HepG2 (cell line): ENCODE results near the gene LRR1. TPM values are rescaled to one million over a fixed set of nuclear protein-coding genes. Genes with fewer than 3 reads are reported as not detected.

Experiments
- AKAP8 ChIP-seq: sonication (generic); formaldehyde crosslinking; IDR thresholded peaks from 2 replicates; pipeline ENCODE4 v1.5.1; 2020; ENCODE audit warnings: mild to moderate bottlenecking, missing genetic modification reagents
- CHD4 ChIP-seq: fragments of 200-600 bp; sonication (generic); IDR thresholded peaks from 2 replicates; pipeline ENCODE4 v1.7.0; 2017; ENCODE audit warnings: mild to moderate bottlenecking, low read length, borderline replicate concordance
- HHEX ChIP-seq: IDR thresholded peaks from 2 replicates; pipeline ENCODE4 v1.6.1; 2016; ENCODE audit warnings: control low read depth
- KDM6A ChIP-seq: IDR thresholded peaks from 2 replicates; pipeline ENCODE4 v1.6.1; 2016; ENCODE audit warnings: low read depth
- KLF11 ChIP-seq: IDR thresholded peaks from 2 replicates; pipeline ENCODE4 v1.6.1; 2016; ENCODE audit warnings: missing compliant biosample characterization
- KLF15 ChIP-seq: sonication (generic); formaldehyde crosslinking; IDR thresholded peaks from 2 replicates; pipeline ENCODE4 v1.8.1; 2023; ENCODE audit warnings: borderline replicate concordance, mild to moderate bottlenecking, inconsistent platforms, missing genetic modification reagents, mixed read lengths
- KMT2A ChIP-seq: sonication (generic); formaldehyde crosslinking; IDR thresholded peaks from 2 replicates; pipeline ENCODE4 v1.4.0; 2020; ENCODE audit warnings: missing genetic modification reagents
- MAX ChIP-seq: IDR thresholded peaks from 2 replicates; pipeline ENCODE4 v1.6.1; 2012; ENCODE audit warnings: inconsistent platforms
- MNT ChIP-seq: fragments of 450-650 bp; IDR thresholded peaks from 2 replicates; pipeline ENCODE4 v1.6.1; 2016
- PAXIP1 ChIP-seq: sonication (generic); formaldehyde crosslinking; conservative IDR thresholded peaks from 2 replicates; pipeline ENCODE4 v1.4.0; 2020; ENCODE audit warnings: mild to moderate bottlenecking, missing genetic modification reagents, moderate library complexity
- STAG1 ChIP-seq: sonication (generic); formaldehyde crosslinking; IDR thresholded peaks from 2 replicates; pipeline ENCODE4 v1.4.0; 2020; ENCODE audit warnings: missing genetic modification reagents
- TAF15 ChIP-seq: fragments of 200-400 bp; formaldehyde crosslinking; IDR thresholded peaks from one replicate; pipeline ENCODE4 v1.6.1; 2018; ENCODE audit warnings: mild to moderate bottlenecking, low read depth, low read length; ENCODE audit not compliant: poor library complexity, severe bottlenecking
- TOE1 ChIP-seq: sonication (generic); formaldehyde crosslinking; IDR thresholded peaks from 2 replicates; pipeline ENCODE4 v1.4.0; 2020; ENCODE audit warnings: mild to moderate bottlenecking, missing genetic modification reagents
- ZBTB8A ChIP-seq: sonication (generic); formaldehyde crosslinking; IDR thresholded peaks from 2 replicates; pipeline ENCODE4 v1.4.0; 2020; ENCODE audit warnings: mild to moderate bottlenecking, low read depth, missing genetic modification reagents, borderline replicate concordance
- ZKSCAN1 ChIP-seq: fragments of 150-350 bp; IDR thresholded peaks from 2 replicates; pipeline ENCODE4 v1.6.1; 2014; ENCODE audit warnings: low read length
- ZNF17 ChIP-seq: sonication (generic); formaldehyde crosslinking; IDR thresholded peaks from 2 replicates; pipeline ENCODE4 v1.5.0; 2020; ENCODE audit warnings: mild to moderate bottlenecking, missing genetic modification reagents
- ZNF20 ChIP-seq: sonication (generic); formaldehyde crosslinking; IDR thresholded peaks from 2 replicates; pipeline ENCODE4 v1.4.0; 2020; ENCODE audit warnings: mild to moderate bottlenecking, moderate library complexity, missing genetic modification reagents
- ZNF333 ChIP-seq: sonication (generic); formaldehyde crosslinking; IDR thresholded peaks from 2 replicates; pipeline ENCODE4 v1.4.0; 2020; ENCODE audit warnings: mild to moderate bottlenecking, missing genetic modification reagents, borderline replicate concordance
- ZNF414 ChIP-seq: sonication (generic); formaldehyde crosslinking; IDR thresholded peaks from 2 replicates; pipeline ENCODE4 v1.5.0; 2020; ENCODE audit warnings: missing genetic modification reagents
- ZNF496 ChIP-seq: sonication (generic); formaldehyde crosslinking; IDR thresholded peaks from 2 replicates; pipeline ENCODE4 v1.8.1; 2023; ENCODE audit warnings: mild to moderate bottlenecking, moderate library complexity, missing genetic modification reagents; ENCODE audit not compliant: insufficient replicate concordance
- ZNF547 ChIP-seq: sonication (generic); formaldehyde crosslinking; IDR thresholded peaks from 2 replicates; pipeline ENCODE4 v1.5.1; 2020; ENCODE audit warnings: mild to moderate bottlenecking, missing genetic modification reagents
- ZNF572 ChIP-seq: sonication (generic); formaldehyde crosslinking; IDR thresholded peaks from 2 replicates; pipeline ENCODE4 v1.5.1; 2020; ENCODE audit warnings: mild to moderate bottlenecking, missing genetic modification reagents
- ZNF577 ChIP-seq: sonication (generic); formaldehyde crosslinking; IDR thresholded peaks from 2 replicates; pipeline ENCODE4 v1.4.0; 2020; ENCODE audit warnings: mild to moderate bottlenecking, low read depth, missing genetic modification reagents, borderline replicate concordance
- ZNF598 ChIP-seq: sonication (generic); formaldehyde crosslinking; IDR thresholded peaks from 2 replicates; pipeline ENCODE4 v1.5.1; 2020; ENCODE audit warnings: mild to moderate bottlenecking, missing genetic modification reagents, borderline replicate concordance
- polyA plus RNA-seq, 8 experiments: library from polyadenylated mRNA; depleted of rRNA in 3 of 8; stranded (reverse) in 7 of 8; unstranded in 1 of 8; fragments of >200 nt; fragmentation: Illumina TruSeq in 4 of 8; extraction: Trizol in 4 of 8; gene quantifications; 2 replicates each; pipeline versions ENCODE4 v1.2.1 to v1.2.3, GENCODE V29; 2011 to 2016; ENCODE audit warnings: low read depth in 4 of 8, missing spikeins in 1 of 8, mixed read lengths in 1 of 8; ENCODE audit not compliant: insufficient read depth in 1 of 8
- total RNA-seq, 5 experiments: library from RNA; depleted of rRNA; stranded (reverse); fragments of >200 nt; fragmentation: Illumina TruSeq; extraction: Trizol; gene quantifications; 2 replicates each; pipeline ENCODE4 v1.2.3, GENCODE V29; 2016; ENCODE audit warnings: low read depth in 1 of 5

The LRR1 gene
- total and polyA plus RNA-seq, 2 of the 13 experiments (the other 11 are each of a cell fraction or from before 2014, with no cell fraction given), result 7.0 to 36.2 TPM

GRCh38 chr14:49641697-49642129 is 43.0 kb downstream of the LRR1 start (continued):
- TF ChIP-seq PAXIP1 (CRISPR knock-in tag) (peak; percentile 93), ZNF20 (no peak), HHEX (CRISPR knock-in tag) (peak; percentile 40; the same call in 1 of the 2 replicates), STAG1 (CRISPR knock-in tag) (peak; percentile 40; the same call in 1 of the 2 replicates), ZNF496 (CRISPR knock-in tag) (no peak), TAF15 (no peak), ZNF17 (no peak), KLF11 (no peak), MNT (no peak), TOE1 (CRISPR knock-in tag) (0 out of 2 replicates have a peak, but pooled peaks have one; percentile 48), ZKSCAN1 (no peak), KDM6A (CRISPR knock-in tag) (peak; percentile 72; the same call in 1 of the 2 replicates), ZBTB8A (CRISPR knock-in tag) (no peak), CHD4 (no peak), ZNF333 (CRISPR knock-in tag) (0 out of 2 replicates have a peak, but pooled peaks have one; percentile 36), ZNF577 (CRISPR knock-in tag) (no peak), MAX (peak; percentile 80), KMT2A (CRISPR knock-in tag) (peak; percentile 73; the same call in 1 of the 2 replicates), ZNF414 (CRISPR knock-in tag) (0 out of 2 replicates have a peak, but pooled peaks have one; percentile 47), KLF15 (CRISPR knock-in tag) (no peak), ZNF598 (CRISPR knock-in tag) (no peak), ZNF572 (CRISPR knock-in tag) (no peak), AKAP8 (CRISPR knock-in tag) (no peak), ZNF547 (CRISPR knock-in tag) (no peak)
